ENCODE measurements around the gene CNN2. TPM values are rescaled to one million over a fixed set of nuclear protein-coding genes. Genes with fewer than 3 reads are reported as not detected.

Gene CNN2
- total RNA-seq, 1 experiment from 2014 or later, result 524 TPM

DNA sequence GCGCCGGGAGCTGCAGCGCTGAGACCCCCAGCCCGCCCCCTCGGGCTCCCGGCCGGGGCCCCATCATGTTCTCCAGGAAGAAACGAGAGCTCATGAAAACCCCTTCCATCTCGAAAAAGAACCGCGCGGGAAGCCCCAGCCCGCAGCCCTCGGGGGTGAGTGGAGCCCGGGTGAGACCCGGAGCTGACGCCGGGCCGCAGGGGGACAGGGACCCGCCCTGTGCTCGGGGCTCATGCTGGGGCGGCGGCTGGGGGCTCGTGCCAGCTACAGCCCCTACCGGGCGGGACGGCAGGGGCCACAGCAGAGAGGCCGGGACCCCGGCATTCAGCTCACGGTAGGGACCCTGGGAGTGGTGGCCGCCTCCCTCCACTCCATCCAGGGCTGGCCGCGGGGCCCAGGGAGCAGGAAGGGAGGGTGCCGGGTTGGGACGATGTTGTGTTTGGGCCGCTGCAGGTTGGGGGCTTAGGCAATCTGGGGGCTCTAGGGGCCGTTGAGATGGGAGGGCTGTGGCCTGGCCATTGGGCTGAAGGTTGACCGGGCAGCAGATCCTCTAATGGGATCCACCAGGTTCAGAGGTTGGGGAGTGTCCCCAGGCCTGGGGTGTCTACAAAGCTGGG is 41.0 kb downstream of the CNN2 start:
- H3K27ac Mint-ChIP-seq, result no peak overlapping the region
- no peak overlapping the region for H2BK5ac ChIP-seq (ENCODE audit: insufficient read length, low read length)
- peaks cover 0 to 2% (median 0%) of the 10 kb centered on the region in 3 experiments; a peak in 2 of 7 replicates for H3K36me3 Mint-ChIP-seq (ENCODE audit: insufficient read depth in 1 of 3, low read depth in 3 of 3)
- H3T11ph ChIP-seq (ENCODE audit: low read length), result no peak overlapping the region
- H3K4me1 Mint-ChIP-seq, result peaks cover 15 to 34% of the 10 kb centered on the region in 2 experiments
- H3K9ac ChIP-seq (ENCODE audit: extremely low read depth, insufficient read length, low read length), result no peak overlapping the region
- peaks cover 24% of the 10 kb centered on the region for H3K23me2 ChIP-seq (ENCODE audit: insufficient read length, low read depth, low read length, poor library complexity, severe bottlenecking)
- no peak overlapping the region for H2AK5ac ChIP-seq (ENCODE audit: insufficient read length, low read length)
- H3K79me1 ChIP-seq (ENCODE audit: insufficient read depth, low read depth, low read length, poor library complexity, severe bottlenecking), result no peaks in the 10 kb centered on the region
- no peak overlapping the region for H3K4ac ChIP-seq (ENCODE audit: low read depth, low read length)
- H2BK120ac ChIP-seq (ENCODE audit: low read depth, low read length, poor library complexity, severe bottlenecking), result no peak overlapping the region
- H3K27ac ChIP-seq (ENCODE audit: insufficient read length, low read depth, low read length), result no peak overlapping the region
- TF ChIP-seq, protein P1, sequence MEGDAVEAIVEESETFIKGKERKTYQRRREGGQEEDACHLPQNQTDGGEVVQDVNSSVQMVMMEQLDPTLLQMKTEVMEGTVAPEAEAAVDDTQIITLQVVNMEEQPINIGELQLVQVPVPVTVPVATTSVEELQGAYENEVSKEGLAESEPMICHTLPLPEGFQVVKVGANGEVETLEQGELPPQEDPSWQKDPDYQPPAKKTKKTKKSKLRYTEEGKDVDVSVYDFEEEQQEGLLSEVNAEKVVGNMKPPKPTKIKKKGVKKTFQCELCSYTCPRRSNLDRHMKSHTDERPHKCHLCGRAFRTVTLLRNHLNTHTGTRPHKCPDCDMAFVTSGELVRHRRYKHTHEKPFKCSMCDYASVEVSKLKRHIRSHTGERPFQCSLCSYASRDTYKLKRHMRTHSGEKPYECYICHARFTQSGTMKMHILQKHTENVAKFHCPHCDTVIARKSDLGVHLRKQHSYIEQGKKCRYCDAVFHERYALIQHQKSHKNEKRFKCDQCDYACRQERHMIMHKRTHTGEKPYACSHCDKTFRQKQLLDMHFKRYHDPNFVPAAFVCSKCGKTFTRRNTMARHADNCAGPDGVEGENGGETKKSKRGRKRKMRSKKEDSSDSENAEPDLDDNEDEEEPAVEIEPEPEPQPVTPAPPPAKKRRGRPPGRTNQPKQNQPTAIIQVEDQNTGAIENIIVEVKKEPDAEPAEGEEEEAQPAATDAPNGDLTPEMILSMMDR (conservative IDR thresholded peaks at IDR 0.05), result no peak
- no peak overlapping the region for H3K18ac ChIP-seq (ENCODE audit: insufficient read length, low read depth, low read length)
- no peaks in the 10 kb centered on the region for H3K9me3 ChIP-seq (ENCODE audit: control insufficient read depth, low read depth, low read length)
- H2BK15ac ChIP-seq (ENCODE audit: low read depth, low read length), result no peak overlapping the region
- H4K91ac ChIP-seq (ENCODE audit: insufficient read length, low read depth, low read length), result no peak overlapping the region
- no peak overlapping the region for H3K14ac ChIP-seq (ENCODE audit: insufficient read depth, low read length)
- H2AFZ ChIP-seq (ENCODE audit: low read length), result no peak overlapping the region
- H2BK12ac ChIP-seq (ENCODE audit: insufficient read length, low read depth, low read length), result no peak overlapping the region
- H3K9me3 Mint-ChIP-seq, result no peaks in the 10 kb centered on the region
- no peaks in the 10 kb centered on the region; the same call in 1 of the 2 replicates for H3K27me3 ChIP-seq (ENCODE audit: insufficient read depth, low read length)
- peak overlapping the region; percentile 32 for H3K4me2 ChIP-seq (ENCODE audit: insufficient read depth, insufficient read length, low read length)
- no peak for DNase-seq
- H3K27me3 Mint-ChIP-seq (ENCODE audit: low read depth), result peaks cover 50% of the 10 kb centered on the region
- H4K8ac ChIP-seq (replicated peaks; ENCODE audit: insufficient read length, low read depth, low read length), result no peak overlapping the region
- H3K4me1 ChIP-seq (ENCODE audit: insufficient read depth, low read length), result peaks cover 5% of the 10 kb centered on the region; the same call in 1 of the 2 replicates
- no peaks in the 10 kb centered on the region for H3K79me2 ChIP-seq (ENCODE audit: insufficient read depth, low read length)
- H4K5ac ChIP-seq (ENCODE audit: insufficient read length, low read depth, low read length), result no peak overlapping the region
- H3K4me3 Mint-ChIP-seq, result peak overlapping the region; percentile 53 to 76
- no peak overlapping the region for H3K56ac ChIP-seq (ENCODE audit: insufficient read length, low read depth, low read length)
- H3K23ac ChIP-seq (ENCODE audit: insufficient read length, low read depth, low read length), result no peak overlapping the region
- no peak overlapping the region for H2BK20ac ChIP-seq (ENCODE audit: low read depth, low read length, poor library complexity, severe bottlenecking)
- no peaks in the 10 kb centered on the region for H4K20me1 ChIP-seq (ENCODE audit: control insufficient read depth, insufficient read depth, insufficient read length)
- no CpG with 5 or more reads among the region's 38 CpGs for WGBS (ENCODE audit: extremely low coverage, insufficient read length, low lambda C conversion rate)

Data from H9 (cell line).